ENCODE results near the gene TMEM101. TPM values are rescaled to one million over a fixed set of nuclear protein-coding genes. Genes with fewer than 3 reads are reported as not detected.

Gene TMEM101
- total and polyA plus RNA-seq, 2 of the 8 experiments (the other 6 are each of a cell fraction or from before 2014, with no cell fraction given), result 16.1 to 44.7 TPM

DNA sequence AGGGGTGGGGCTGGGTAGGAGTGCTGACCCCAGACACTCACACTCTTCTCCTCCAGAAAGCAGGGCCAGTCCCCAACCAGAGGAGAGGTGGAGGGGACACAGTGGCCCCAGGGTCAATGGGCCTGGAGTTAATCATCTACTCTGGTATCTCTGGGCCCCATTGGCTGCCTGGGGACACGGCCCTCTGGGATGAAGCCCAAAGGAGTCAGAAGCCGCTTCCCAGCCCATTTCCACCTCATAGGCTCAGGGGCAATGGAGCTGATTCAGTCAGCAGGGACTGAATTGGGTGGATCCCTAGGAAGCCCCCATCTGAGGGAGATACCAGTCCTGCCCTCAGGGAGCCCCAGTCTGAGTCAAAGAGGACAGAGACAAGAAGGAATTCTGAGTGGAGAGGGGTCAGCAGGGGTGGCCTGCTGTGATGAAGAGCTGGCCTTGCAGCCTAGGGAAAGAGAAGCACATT lies 13.3 kb downstream of the TMEM101 start:
- Histone ChIP-seq H3K56ac (replicated peaks; ENCODE audit: insufficient read length, low read depth, low read length) (no peak overlapping the region), H3K23ac (ENCODE audit: insufficient read length) (no peak overlapping the region), H2BK20ac (ENCODE audit: low read length) (no peak overlapping the region), H3K9me3 (ENCODE audit: insufficient read depth in 2 of 2, low read depth in 1 of 2, low read length in 1 of 2) (no peaks in the 10 kb centered on the region), H2BK15ac (ENCODE audit: low read length) (no peak overlapping the region), H3K9ac (replicated peaks in 1 of 4; ENCODE audit: extremely low read depth in 1 of 4, low read depth in 3 of 4, low read length in 3 of 4) (no peak overlapping the region), H3K4me3 (ENCODE audit: extremely low read depth in 1 of 4, insufficient read depth in 2 of 4, low read depth in 3 of 4, low read length in 4 of 4) (no peak overlapping the region), H2BK120ac (replicated peaks; ENCODE audit: low read depth, low read length) (no peak overlapping the region), H3K36me3 (ENCODE audit: control insufficient read depth in 2 of 4, insufficient read depth in 4 of 4, low read length in 3 of 4) (no peaks in the 10 kb centered on the region), H2BK5ac (ENCODE audit: low read depth, low read length) (no peak overlapping the region), H3K4me2 (ENCODE audit: insufficient read depth in 1 of 2, low read depth in 2 of 2, low read length in 2 of 2) (no peak overlapping the region), H3K27me3 (replicated peaks in 1 of 4; ENCODE audit: control insufficient read depth in 3 of 4, extremely low read depth in 1 of 4, insufficient read depth in 3 of 4, low read length in 3 of 4) (peaks cover 0 to 21% (median 18%) of the 10 kb centered on the region in 4 experiments; a peak in 6 of 7 replicates), H4K91ac (replicated peaks; ENCODE audit: insufficient read length, low read length) (no peak overlapping the region), H2AFZ (ENCODE audit: low read length) (no peak overlapping the region), H2AK5ac (ENCODE audit: low read depth, low read length) (no peak overlapping the region), H4K5ac (ENCODE audit: insufficient read length, low read depth, low read length) (no peak overlapping the region), H3K23me2 (ENCODE audit: low read depth, low read length) (peaks cover 21% of the 10 kb centered on the region), H4K20me1 (replicated peaks in 1 of 2; ENCODE audit: control insufficient read depth in 1 of 2, insufficient read depth in 2 of 2, low read length in 2 of 2) (peaks cover 0 to 6% of the 10 kb centered on the region in 2 experiments), H3K4me1 (replicated peaks in 1 of 4; ENCODE audit: control insufficient read depth in 3 of 4, insufficient read depth in 4 of 4, low read length in 3 of 4) (peaks cover 0 to 8% (median 4%) of the 10 kb centered on the region in 4 experiments; a peak in 5 of 7 replicates), H3K4ac (replicated peaks; ENCODE audit: insufficient read length, low read depth, low read length) (no peak overlapping the region), H3K79me2 (ENCODE audit: control insufficient read depth in 1 of 2, insufficient read depth in 2 of 2, low read length in 2 of 2) (no peaks in the 10 kb centered on the region), H3K79me1 (ENCODE audit: low read depth, low read length) (no peaks in the 10 kb centered on the region), H3K18ac (ENCODE audit: extremely low read depth, low read length) (no peak overlapping the region), H3K27ac (ENCODE audit: low read depth, low read length) (no peak overlapping the region), H2BK12ac (ENCODE audit: low read depth, low read length) (no peak overlapping the region), H4K8ac (ENCODE audit: extremely low read depth, insufficient read depth, low read length) (no peak overlapping the region), H3K14ac (ENCODE audit: insufficient read length) (no peak overlapping the region)
- TF ChIP-seq KDM1A (IDR thresholded peaks at IDR 0.05; ENCODE audit: borderline replicate concordance, low read length) (no peak), JUND (IDR thresholded peaks at IDR 0.05; ENCODE audit: low read length) (no peak), POLR2AphosphoS5 (IDR thresholded peaks at IDR 0.05; ENCODE audit: low read depth, low read length) (no peak), HDAC6 (IDR thresholded peaks at IDR 0.05; ENCODE audit: low read depth, low read length) (no peak), SP2 (IDR thresholded peaks at IDR 0.05; ENCODE audit: low read length) (no peak), PHF8 (conservative IDR thresholded peaks at IDR 0.05; ENCODE audit: low read depth, low read length) (no peak), SUZ12 (IDR thresholded peaks at IDR 0.05; ENCODE audit: low read length) (no peak), TAF1 (IDR thresholded peaks at IDR 0.05; ENCODE audit: low read depth, low read length) (no peak), RXRA (IDR thresholded peaks at IDR 0.05; ENCODE audit: insufficient read depth, low read depth, low read length) (no peak), CBX8 (IDR thresholded peaks at IDR 0.05; ENCODE audit: borderline replicate concordance, low read depth, low read length) (no peak), TAF7 (optimal IDR thresholded peaks at IDR 0.05; ENCODE audit: borderline replicate concordance, low read depth, low read length) (no peak)
- TF ChIP-seq, protein P1, sequence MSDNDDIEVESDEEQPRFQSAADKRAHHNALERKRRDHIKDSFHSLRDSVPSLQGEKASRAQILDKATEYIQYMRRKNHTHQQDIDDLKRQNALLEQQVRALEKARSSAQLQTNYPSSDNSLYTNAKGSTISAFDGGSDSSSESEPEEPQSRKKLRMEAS (IDR thresholded peaks at IDR 0.05), result no peak
- FAIRE-seq (no peak), DNase-seq (ENCODE audit: low read depth in 1 of 2, low spot score in 2 of 2) (no peak)
- ChIA-PET CTCF (ENCODE audit: partially characterized antibody) (interaction anchor here (0.6 to 22.7 kb wide), 6 partner anchors 11 to 349 kb away, joined by 3 to 416 read pairs (median 6); partner anchors contain the start of gene PPY), POLR2A (ENCODE audit: partially characterized antibody) (interaction anchor here (2.1 kb wide), 1 partner anchor 65 kb away, joined by 8 read pairs; the partner anchor contains the start of gene LSM12)
- WGBS, 2 experiments (ENCODE audit: extremely low coverage in 1 of 2, insufficient coverage in 1 of 2, insufficient read length in 1 of 2, insufficient replicate concordance in 2 of 2, low coverage in 1 of 2, low lambda C conversion rate in 2 of 2, missing lambda C conversion rate in 1 of 2), result 73% methylated on average over 2 of the region's 2 CpGs; no CpG with 5 or more reads in 1 of the 2 experiments

All from H1 (cell line).